Inflammatory macrophage treated with lipopolysaccharide for 4 hours (primary cell): ENCODE results near the gene AATK.

Source experiments
- DNase-seq: peaks from one replicate; pipeline ENCODE4 v3.0.0-alpha.2; 2020

The AATK gene

GRCh38 chr17:81166033-81166492, at the start of gene AATK:
Gene AATK (minus strand): TSS chr17:81166221. CDS start chr17:81165992, 229 bp downstream.
- no peak for DNase-seq

- no peak for DNase-seq
Measured at GRCh38 chr17:81213978-81214377, 48.0 kb upstream of the AATK start.

GRCh38 chr17:81212365-81212764, 46.3 kb upstream of the AATK start:
- no peak for DNase-seq

- DNase-seq, result no peak
Measured at GRCh38 chr17:81210868-81211267, 44.8 kb upstream of the AATK start.

- no peak for DNase-seq
Measured at GRCh38 chr17:81210466-81210865, 44.4 kb upstream of the AATK start.

- no peak for DNase-seq
Measured at GRCh38 chr17:81209141-81209540, 43.1 kb upstream of the AATK start.

GRCh38 chr17:81208651-81209050, 42.6 kb upstream of the AATK start:
- DNase-seq, result no peak

- DNase-seq, result no peak
Measured at GRCh38 chr17:81207610-81208581, 41.9 kb upstream of the AATK start.

GRCh38 chr17:81206657-81207056, 40.6 kb upstream of the AATK start:
- DNase-seq, result no peak

GRCh38 chr17:81206166-81206565, 40.1 kb upstream of the AATK start:
- no peak for DNase-seq

GRCh38 chr17:81204578-81204977, 38.6 kb upstream of the AATK start:
- no peak for DNase-seq

GRCh38 chr17:81203136-81203535, 37.1 kb upstream of the AATK start:
- DNase-seq, result no peak

- no peak for DNase-seq
Measured at GRCh38 chr17:81202318-81202717, 36.3 kb upstream of the AATK start.

- DNase-seq, result peak; percentile 86
Measured at GRCh38 chr17:81200695-81201580, 34.9 kb upstream of the AATK start.

- DNase-seq, result no peak
Measured at GRCh38 chr17:81200201-81200600, 34.2 kb upstream of the AATK start.

GRCh38 chr17:81199482-81199830, 33.4 kb upstream of the AATK start:
- DNase-seq, result no peak

- no peak for DNase-seq
Measured at GRCh38 chr17:81198826-81199481, 32.9 kb upstream of the AATK start.

GRCh38 chr17:81197831-81198490, 31.9 kb upstream of the AATK start:
- DNase-seq, result no peak

GRCh38 chr17:81197409-81197795, 31.4 kb upstream of the AATK start:
- DNase-seq, result no peak

- no peak for DNase-seq
Measured at GRCh38 chr17:81196505-81197408, 30.7 kb upstream of the AATK start.

- no peak for DNase-seq
Measured at GRCh38 chr17:81195941-81196495, 30.0 kb upstream of the AATK start.
